Activated naive CD8-positive, alpha-beta T cell treated with anti-CD3 and anti-CD28 coated beads, Interleukin-2, amount 50 U/mL, for 24 hours (primary cell): ENCODE measurements around the gene POC5.
"Not testable (repeated sequence)": the region's sequence is repeated elsewhere in the genome, so short reads cannot be mapped to it uniquely, and the experiment has no call there.

Experiments
- ATAC-seq: fragments of 150-1000 bp; cut with Tn5 transposase; one replicate; pipeline ENCODE4 v1.10.0; 2021
- DNase-seq: peaks from one replicate; pipeline ENCODE4 v3.0.0; 2021
- H3K27ac Mint-ChIP-seq: one replicate; pipeline ENCODE4 v1.8.0; 2021; ENCODE audit warnings: mild to moderate bottlenecking, mixed read lengths
- H3K27me3 Mint-ChIP-seq: one replicate; pipeline ENCODE4 v1.8.0; 2021; ENCODE audit warnings: mixed read lengths
- H3K36me3 Mint-ChIP-seq: one replicate; pipeline ENCODE4 v1.8.0; 2021; ENCODE audit warnings: low read depth, mixed read lengths
- H3K4me1 Mint-ChIP-seq: one replicate; pipeline ENCODE4 v1.8.0; 2021; ENCODE audit warnings: mixed read lengths
- H3K4me3 Mint-ChIP-seq: one replicate; pipeline ENCODE4 v1.8.0; 2021; ENCODE audit warnings: mild to moderate bottlenecking, moderate library complexity, mixed read lengths
- H3K9me3 Mint-ChIP-seq: one replicate; pipeline ENCODE4 v1.8.0; 2021; ENCODE audit warnings: mixed read lengths

Gene POC5

GRCh38 chr5:75720882-75721281 lies 3.6 kb upstream of the POC5 start:
- H3K9me3 Mint-ChIP-seq = no peaks in the 10 kb centered on the region
- H3K36me3 Mint-ChIP-seq = peaks cover 2% of the 10 kb centered on the region
- H3K4me1 Mint-ChIP-seq = peaks cover 7% of the 10 kb centered on the region
- H3K27me3 Mint-ChIP-seq = no peaks in the 10 kb centered on the region
- no peak overlapping the region for H3K27ac Mint-ChIP-seq
- no peak for DNase-seq
- no peak for ATAC-seq
- H3K4me3 Mint-ChIP-seq = no peak overlapping the region

DNA sequence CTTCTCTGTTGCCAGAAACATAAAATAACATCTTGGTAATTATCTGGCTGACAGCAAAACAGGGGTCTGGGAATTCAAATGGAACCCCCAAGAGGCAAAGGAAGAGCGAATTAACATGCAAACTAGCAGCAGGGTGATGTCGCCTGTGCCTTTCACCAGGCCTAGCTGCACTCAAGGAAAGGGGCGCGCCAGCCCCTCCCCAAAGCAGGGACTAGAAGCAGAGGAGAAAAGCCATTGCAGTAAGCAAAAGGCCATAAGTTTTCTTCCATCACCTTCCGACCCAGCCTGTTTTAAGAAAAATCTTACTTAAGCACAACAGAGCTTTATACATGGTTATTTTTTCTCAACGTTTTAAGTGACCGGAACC lies 539 bp downstream of the POC5 start:
- Mint-ChIP-seq H3K4me3 (peak overlapping the region; percentile 96), H3K9me3 (no peaks in the 10 kb centered on the region), H3K27ac (peak overlapping the region; percentile 96), H3K4me1 (peaks cover 28% of the 10 kb centered on the region), H3K36me3 (peaks cover 19% of the 10 kb centered on the region), H3K27me3 (no peaks in the 10 kb centered on the region)
- DNase-seq = peak; percentile 27
- ATAC-seq = no peak

GRCh38 chr5:75712091-75712490 lies 5.1 kb downstream of the POC5 start:
- Mint-ChIP-seq H3K27ac (no peak overlapping the region), H3K27me3 (no peaks in the 10 kb centered on the region), H3K4me3 (no peak overlapping the region), H3K36me3 (peaks cover 38% of the 10 kb centered on the region), H3K4me1 (peaks cover 26% of the 10 kb centered on the region), H3K9me3 (no peaks in the 10 kb centered on the region)
- ATAC-seq (no peak), DNase-seq (no peak)

- Mint-ChIP-seq H3K36me3 (peaks cover 40% of the 10 kb centered on the region), H3K4me3 (no peak overlapping the region), H3K4me1 (peaks cover 23% of the 10 kb centered on the region), H3K9me3 (no peaks in the 10 kb centered on the region), H3K27ac (no peak overlapping the region), H3K27me3 (no peaks in the 10 kb centered on the region)
- ATAC-seq (no peak), DNase-seq (no peak)
These were observed 6.1 kb downstream of the POC5 start for GRCh38 chr5:75711151-75711550.

- Mint-ChIP-seq H3K27me3 (no peaks in the 10 kb centered on the region), H3K4me1 (peaks cover 20% of the 10 kb centered on the region), H3K36me3 (peaks cover 37% of the 10 kb centered on the region), H3K9me3 (no peaks in the 10 kb centered on the region), H3K27ac (no peak overlapping the region), H3K4me3 (no peak overlapping the region)
- DNase-seq (no peak), ATAC-seq (no peak)
These were observed 6.6 kb downstream of the POC5 start for GRCh38 chr5:75710637-75711036.

- no peak overlapping the region for H3K27ac Mint-ChIP-seq
- H3K4me1 Mint-ChIP-seq = peaks cover 5% of the 10 kb centered on the region
- no peaks in the 10 kb centered on the region for H3K9me3 Mint-ChIP-seq
- peaks cover 44% of the 10 kb centered on the region for H3K36me3 Mint-ChIP-seq
- no peak for ATAC-seq
- no peak for DNase-seq
- H3K4me3 Mint-ChIP-seq = no peak overlapping the region
- no peaks in the 10 kb centered on the region for H3K27me3 Mint-ChIP-seq
These were observed 9.2 kb downstream of the POC5 start for GRCh38 chr5:75707911-75708509.

- H3K27ac Mint-ChIP-seq = no peak overlapping the region
- no peaks in the 10 kb centered on the region for H3K9me3 Mint-ChIP-seq
- H3K36me3 Mint-ChIP-seq = peaks cover 50% of the 10 kb centered on the region
- H3K4me3 Mint-ChIP-seq = no peak overlapping the region
- peaks cover 2% of the 10 kb centered on the region for H3K4me1 Mint-ChIP-seq
- no peak for ATAC-seq
- H3K27me3 Mint-ChIP-seq = no peaks in the 10 kb centered on the region
- DNase-seq = no peak
These were observed 10.5 kb downstream of the POC5 start for GRCh38 chr5:75706775-75707174.

DNA sequence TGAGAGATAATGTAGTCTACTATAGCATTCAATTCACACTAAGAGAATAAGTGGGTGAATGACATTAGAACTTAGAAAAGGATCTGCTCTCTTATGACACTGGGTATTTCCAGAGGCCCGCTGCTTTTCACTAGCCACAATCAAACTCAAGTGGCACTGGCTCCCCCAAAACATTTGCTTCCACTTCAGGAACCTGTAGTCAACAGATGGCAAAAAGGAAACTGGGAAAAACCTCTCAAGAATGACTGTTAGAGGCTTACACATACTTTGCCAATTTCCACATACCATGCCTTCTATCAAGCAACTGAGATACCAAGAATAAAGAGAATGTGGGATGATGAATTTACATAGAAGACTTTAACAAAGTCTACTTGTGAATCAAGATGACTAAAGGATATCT lies 11.2 kb downstream of the POC5 start:
- no peak overlapping the region for H3K4me3 Mint-ChIP-seq
- peaks cover 2% of the 10 kb centered on the region for H3K4me1 Mint-ChIP-seq
- H3K27me3 Mint-ChIP-seq = no peaks in the 10 kb centered on the region
- no peak for ATAC-seq
- peaks cover 49% of the 10 kb centered on the region for H3K36me3 Mint-ChIP-seq
- H3K27ac Mint-ChIP-seq = no peak overlapping the region
- H3K9me3 Mint-ChIP-seq = no peaks in the 10 kb centered on the region
- no peak for DNase-seq

DNA sequence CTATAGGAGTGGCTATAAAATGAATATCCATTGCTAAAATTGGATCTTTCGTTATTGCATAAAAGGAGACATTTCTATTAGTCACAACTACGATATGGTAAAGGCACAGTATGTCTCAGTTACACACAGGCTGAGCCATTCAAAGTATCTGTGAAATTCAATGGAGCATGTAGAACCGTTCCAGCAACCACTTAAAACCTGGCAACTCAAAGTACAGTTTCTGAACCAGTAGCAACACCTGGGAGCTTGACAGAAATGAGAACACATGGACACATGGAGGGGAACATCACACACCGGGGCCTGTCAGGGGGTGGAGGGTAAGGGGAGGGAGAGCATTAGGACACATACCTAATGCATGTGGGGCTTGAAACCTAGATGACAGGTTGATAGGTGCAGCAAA lies 15.4 kb downstream of the POC5 start:
- Mint-ChIP-seq H3K4me3 (no peak overlapping the region), H3K9me3 (peaks cover 4% of the 10 kb centered on the region), H3K27ac (no peak overlapping the region), H3K4me1 (peaks cover 2% of the 10 kb centered on the region), H3K36me3 (peaks cover 44% of the 10 kb centered on the region), H3K27me3 (no peaks in the 10 kb centered on the region)
- ATAC-seq (no peak), DNase-seq (no peak)

- ATAC-seq, H3K4me3 Mint-ChIP-seq, H3K27me3 Mint-ChIP-seq, H3K4me1 Mint-ChIP-seq, H3K9me3 Mint-ChIP-seq, DNase-seq, H3K27ac Mint-ChIP-seq: not testable (repeated sequence)
- H3K36me3 Mint-ChIP-seq = peaks cover 28% of the 10 kb centered on the region
These were observed 21.5 kb downstream of the POC5 start for GRCh38 chr5:75695472-75696351.

DNA sequence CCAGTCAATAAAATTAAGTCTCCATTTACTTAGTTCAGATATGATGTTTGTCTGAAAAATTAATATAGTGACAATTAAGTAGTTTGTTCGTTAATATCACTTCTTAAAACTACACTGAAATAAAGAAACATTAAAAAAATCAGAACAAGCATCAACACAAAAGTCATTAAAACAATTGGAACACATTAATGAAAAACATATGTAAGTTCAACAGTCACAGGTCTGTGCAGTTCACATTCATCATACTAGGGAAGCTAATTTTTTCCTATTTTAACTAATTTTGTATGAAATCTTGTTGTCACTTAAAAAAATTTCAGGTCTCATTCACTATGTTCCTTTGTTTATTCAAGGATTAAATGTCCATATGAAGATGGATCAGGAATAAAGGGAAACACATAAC lies 22.5 kb downstream of the POC5 start:
- no peaks in the 10 kb centered on the region for H3K27me3 Mint-ChIP-seq
- peaks cover 4% of the 10 kb centered on the region for H3K9me3 Mint-ChIP-seq
- no peak overlapping the region for H3K4me3 Mint-ChIP-seq
- ATAC-seq = no peak
- H3K27ac Mint-ChIP-seq = no peak overlapping the region
- DNase-seq = no peak
- peaks cover 3% of the 10 kb centered on the region for H3K4me1 Mint-ChIP-seq
- H3K36me3 Mint-ChIP-seq = peaks cover 30% of the 10 kb centered on the region

- no peaks in the 10 kb centered on the region for H3K27me3 Mint-ChIP-seq
- H3K4me3 Mint-ChIP-seq = no peak overlapping the region
- peaks cover 3% of the 10 kb centered on the region for H3K4me1 Mint-ChIP-seq
- no peak for DNase-seq
- no peak for ATAC-seq
- H3K36me3 Mint-ChIP-seq = peaks cover 35% of the 10 kb centered on the region
- no peaks in the 10 kb centered on the region for H3K9me3 Mint-ChIP-seq
- no peak overlapping the region for H3K27ac Mint-ChIP-seq
These were observed 26.6 kb downstream of the POC5 start for GRCh38 chr5:75690669-75691068.

DNA sequence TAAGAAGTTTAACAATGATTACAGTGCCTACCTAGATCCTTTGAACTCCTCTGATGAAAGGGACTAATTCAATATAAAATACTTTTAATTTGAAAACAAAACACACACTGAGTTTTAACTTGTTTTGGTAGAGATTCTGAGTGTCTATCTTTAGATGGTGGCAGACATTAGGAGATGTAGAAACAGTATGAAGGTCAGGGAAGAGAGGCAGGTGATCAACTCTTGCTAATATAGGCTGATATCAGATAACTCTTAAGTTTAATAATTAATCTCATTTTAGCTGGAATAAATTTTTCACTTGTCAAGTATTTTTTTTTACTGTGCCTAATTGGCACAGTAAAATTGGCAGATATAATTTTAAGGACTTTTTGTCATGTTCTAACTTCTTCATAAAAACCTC lies 30.8 kb downstream of the POC5 start:
- Mint-ChIP-seq H3K27ac (no peak overlapping the region), H3K9me3 (no peaks in the 10 kb centered on the region), H3K27me3 (no peaks in the 10 kb centered on the region), H3K4me3 (no peak overlapping the region), H3K4me1 (peaks cover 3% of the 10 kb centered on the region), H3K36me3 (peaks cover 30% of the 10 kb centered on the region)
- DNase-seq (no peak), ATAC-seq (no peak)

DNA sequence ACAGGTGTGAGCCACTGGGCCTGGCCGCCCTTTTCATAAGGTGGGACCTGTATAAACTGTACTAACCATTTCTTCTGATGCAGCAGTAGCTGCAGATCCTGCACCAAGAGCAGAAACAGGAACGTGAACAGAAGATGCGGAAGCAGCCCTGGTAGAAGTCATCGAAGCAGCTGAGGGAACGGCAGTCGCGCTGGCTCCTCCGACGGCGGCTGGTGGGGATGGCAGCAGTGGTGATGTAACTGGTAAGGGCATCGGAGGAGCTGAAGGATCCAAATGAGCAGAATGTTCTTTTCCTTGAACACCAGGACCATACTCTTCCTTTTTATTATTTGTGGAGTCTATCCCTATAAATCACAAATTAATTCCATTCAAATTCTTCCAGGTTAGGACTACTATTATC lies 32.1 kb downstream of the POC5 start:
- Mint-ChIP-seq H3K27me3 (no peaks in the 10 kb centered on the region), H3K9me3 (no peaks in the 10 kb centered on the region), H3K36me3 (peaks cover 27% of the 10 kb centered on the region), H3K27ac (no peak overlapping the region), H3K4me3 (no peak overlapping the region), H3K4me1 (no peaks in the 10 kb centered on the region)
- no peak for DNase-seq
- no peak for ATAC-seq

GRCh38 chr5:75681125-75681830 lies 36.0 kb downstream of the POC5 start:
- no peak overlapping the region for H3K4me3 Mint-ChIP-seq
- H3K36me3 Mint-ChIP-seq = peaks cover 16% of the 10 kb centered on the region
- H3K27ac Mint-ChIP-seq = no peak overlapping the region
- no peaks in the 10 kb centered on the region for H3K9me3 Mint-ChIP-seq
- H3K27me3 Mint-ChIP-seq = no peaks in the 10 kb centered on the region
- ATAC-seq = peak; percentile 20
- H3K4me1 Mint-ChIP-seq = peaks cover 14% of the 10 kb centered on the region
- no peak for DNase-seq
